ENCODE data around the gene TPRN. TPM values are rescaled to one million over a fixed set of nuclear protein-coding genes. Genes with fewer than 3 reads are reported as not detected.
"Not testable (repeated sequence)": the region's sequence is repeated elsewhere in the genome, so short reads cannot be mapped to it uniquely, and the experiment has no call there.

Gene TPRN
- total RNA-seq, 1 donor from 2014 or later = 20.7 TPM

- peak within 1 kb of the TSS; percentile 98 for H3K27ac Mint-ChIP-seq
- peak; percentile 95 for DNase-seq (ENCODE audit: low spot score, unreplicated experiment)
- no peak for TF ChIP-seq CTCF (IDR thresholded peaks at IDR 0.05; ENCODE audit: unreplicated experiment)
- peak within 1 kb of the TSS; percentile 85 for H3K4me3 Mint-ChIP-seq (ENCODE audit: low read depth)
- H3K4me1 Mint-ChIP-seq (ENCODE audit: low read depth) = peaks cover 24% of the 10 kb centered on the region
- no peaks in the 10 kb centered on the region for H3K9me3 Mint-ChIP-seq (ENCODE audit: low read depth)
- H3K27me3 Mint-ChIP-seq = peaks cover 5% of the 10 kb centered on the region
- peaks cover 10% of the 10 kb centered on the region for H3K36me3 Mint-ChIP-seq (ENCODE audit: insufficient read depth)
Measured at GRCh38 chr9:137240841-137241489, 40.4 kb upstream of the TPRN start, which contains the start of gene TUBB4B. TSS of gene TUBB4B (plus strand) at chr9:137241287. CDS start at chr9:137241361, 74 bp downstream.

GRCh38 chr9:137240318-137240840 is 39.8 kb upstream of the TPRN start:
- no peaks in the 10 kb centered on the region for H3K9me3 Mint-ChIP-seq (ENCODE audit: low read depth)
- peak overlapping the region; percentile 74 for H3K4me3 Mint-ChIP-seq (ENCODE audit: low read depth)
- TF ChIP-seq CTCF (IDR thresholded peaks at IDR 0.05; ENCODE audit: unreplicated experiment) = peak; percentile 22
- no peak for DNase-seq (ENCODE audit: low spot score, unreplicated experiment)
- H3K27ac Mint-ChIP-seq = peak overlapping the region; percentile 92
- peaks cover 2% of the 10 kb centered on the region for H3K27me3 Mint-ChIP-seq
- H3K36me3 Mint-ChIP-seq (ENCODE audit: insufficient read depth) = peaks cover 10% of the 10 kb centered on the region
- H3K4me1 Mint-ChIP-seq (ENCODE audit: low read depth) = peaks cover 25% of the 10 kb centered on the region

- H3K4me1 Mint-ChIP-seq (ENCODE audit: low read depth) = peaks cover 29% of the 10 kb centered on the region
- H3K4me3 Mint-ChIP-seq (ENCODE audit: low read depth) = peak overlapping the region; percentile 74
- DNase-seq (ENCODE audit: low spot score, unreplicated experiment); H3K27me3 Mint-ChIP-seq; H3K36me3 Mint-ChIP-seq (ENCODE audit: insufficient read depth); H3K9me3 Mint-ChIP-seq (ENCODE audit: low read depth): not testable (repeated sequence)
- peak overlapping the region; percentile 92 for H3K27ac Mint-ChIP-seq
Measured at GRCh38 chr9:137239541-137240200, 39.1 kb upstream of the TPRN start.

GRCh38 chr9:137237759-137238726 is 37.5 kb upstream of the TPRN start:
- no peak for TF ChIP-seq CTCF (IDR thresholded peaks at IDR 0.05; ENCODE audit: unreplicated experiment)
- DNase-seq (ENCODE audit: low spot score, unreplicated experiment) = no peak

GRCh38 chr9:137236936-137237421 is 36.4 kb upstream of the TPRN start:
- TF ChIP-seq CTCF (IDR thresholded peaks at IDR 0.05; ENCODE audit: unreplicated experiment) = no peak
- no peak overlapping the region for H3K27ac Mint-ChIP-seq
- no peaks in the 10 kb centered on the region for H3K36me3 Mint-ChIP-seq (ENCODE audit: insufficient read depth)
- no peaks in the 10 kb centered on the region for H3K9me3 Mint-ChIP-seq (ENCODE audit: low read depth)
- DNase-seq (ENCODE audit: low spot score, unreplicated experiment) = no peak
- peaks cover 17% of the 10 kb centered on the region for H3K4me1 Mint-ChIP-seq (ENCODE audit: low read depth)
- no peaks in the 10 kb centered on the region for H3K27me3 Mint-ChIP-seq
- no peak overlapping the region for H3K4me3 Mint-ChIP-seq (ENCODE audit: low read depth)

More at GRCh38 chr9:137237759-137238726, 37.5 kb upstream of the TPRN start:
- Mint-ChIP-seq H3K4me1 (ENCODE audit: low read depth) (peaks cover 27% of the 10 kb centered on the region), H3K9me3 (ENCODE audit: low read depth) (no peaks in the 10 kb centered on the region), H3K27ac (no peak overlapping the region), H3K36me3 (ENCODE audit: insufficient read depth) (peaks cover 8% of the 10 kb centered on the region), H3K27me3 (no peaks in the 10 kb centered on the region), H3K4me3 (ENCODE audit: low read depth) (peak overlapping the region; percentile 7)

All from progenitor cell of endocrine pancreas (in vitro differentiated cells).